Kidney (tissue), 14 donors: Measurements from ENCODE around the gene ACAA2. TPM values are rescaled to one million over a fixed set of nuclear protein-coding genes. Genes with fewer than 3 reads are reported as not detected.

Experiments used
- DNase-seq, 5 donors: peaks; one replicate each; pipeline ENCODE4 v3.0.0-alpha.2; 2013 to 2020
- FAIRE-seq: peaks from 2 replicates; lab custom pipeline; 2012; peaks lifted over from hg19 to GRCh38; lab: Jason Lieb, UNC
- H3K27ac ChIP-seq, 2 donors: one replicate each; pipeline ENCODE4 v1.7.0; 2013; ENCODE audit warnings: low read depth in 2 of 2, low read length in 2 of 2, inconsistent platforms in 1 of 2
- H3K27me3 ChIP-seq: one replicate; pipeline ENCODE4 v1.7.1; 2013; ENCODE audit warnings: low read length, inconsistent platforms; ENCODE audit not compliant: control insufficient read depth, insufficient read depth
- H3K36me3 ChIP-seq, 3 donors: one replicate each; pipeline versions ENCODE4 v1.7.0 to v1.7.1; 2013; ENCODE audit warnings: low read length in 3 of 3, control low read depth in 1 of 3, inconsistent platforms in 1 of 3; ENCODE audit not compliant: insufficient read depth in 3 of 3, control insufficient read depth in 2 of 3
- H3K4me1 ChIP-seq, 3 donors: one replicate each; pipeline versions ENCODE4 v1.7.0 to v1.7.1; 2013; ENCODE audit warnings: low read length in 3 of 3, inconsistent platforms in 1 of 3, low read depth in 1 of 3; ENCODE audit not compliant: control insufficient read depth in 2 of 3, insufficient read depth in 2 of 3
- H3K4me3 ChIP-seq, 3 donors: one replicate each; pipeline versions ENCODE4 v1.7.0 to v1.8.1; 2013; ENCODE audit warnings: low read length in 3 of 3, control low read depth in 1 of 3, inconsistent platforms in 1 of 3
- H3K9ac ChIP-seq, 3 donors: one replicate each; pipeline versions ENCODE4 v1.7.0 to v1.7.1; 2013; ENCODE audit warnings: low read length in 3 of 3, control low read depth in 1 of 3, inconsistent platforms in 1 of 3
- H3K9me3 ChIP-seq, 3 donors: one replicate each; pipeline versions ENCODE4 v1.7.0 to v1.7.1; 2013; ENCODE audit warnings: low read length in 3 of 3, control low read depth in 1 of 3, inconsistent platforms in 1 of 3; ENCODE audit not compliant: control insufficient read depth in 2 of 3, insufficient read depth in 1 of 3
- intact Hi-C: fragments of 100-400 bp; cut with DNase I; formaldehyde crosslinking; loops from one replicate; pipeline ENCODE4 v1.11.1; 2022
- polyA plus RNA-seq: library from polyadenylated mRNA; stranded (reverse); fragments of 350-450 nt; fragmentation: Illumina TruSeq; extraction: RNeasy Lipid Tissue Mini Kit (QIAGEN cat#74804); gene quantifications from one replicate; pipeline ENCODE4 v1.2.3, GENCODE V29; 2014; ENCODE audit warnings: low read depth, low replicate concordance; ENCODE audit not compliant: insufficient read depth
- total RNA-seq: library from RNA; stranded (reverse); fragmentation: NEBNext Ultra II Directional; extraction: Animal tissue kit (Norgen Biotek cat#: 25700); gene quantifications from one replicate; pipeline ENCODE4 v1.2.1, GENCODE V29; 2021
- TF ChIP-seq, protein P1 (sequence below): IDR thresholded peaks from 3 replicates; pipeline ENCODE4 v1.5.1; 2012; ENCODE audit warnings: mild to moderate bottlenecking, moderate library complexity, borderline replicate concordance; ENCODE audit not compliant: insufficient read depth; ENCODE audit errors: extremely low read depth
- donor health status: control.
- donor health status: control.
- donor health status: control.
- donor health status: control.
- donor health status: control.
- donor health status: DM: yes; HTN: yes; CAD: no.
- donor health status: Normal renal cell carcinoma (clear cell type).

The ACAA2 gene
- total and polyA plus RNA-seq, 2 donors from 2014 or later: 115 to 566 TPM

DNA sequence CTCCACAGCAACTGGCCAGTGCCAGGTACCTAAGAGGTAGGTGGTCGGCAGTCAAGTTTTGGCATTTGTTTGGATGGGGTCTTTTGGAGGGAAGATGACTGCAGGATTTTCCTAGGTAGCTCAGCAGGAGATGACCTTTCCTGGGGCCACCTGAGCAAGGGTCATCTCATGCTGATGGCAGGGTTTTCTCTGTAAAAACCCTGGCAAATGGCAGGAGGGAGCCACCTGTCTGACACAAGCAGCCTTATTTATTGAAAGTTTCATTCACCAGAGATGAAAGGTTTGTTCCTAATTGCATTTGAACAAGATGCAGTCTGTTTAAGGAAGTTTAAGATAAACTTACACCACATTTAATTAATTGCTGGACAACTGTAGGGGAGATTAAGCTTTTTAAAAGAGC, 31.6 kb upstream of the ACAA2 start:
- intact Hi-C loops: no loop called here
- no peaks in the 10 kb centered on the region for H3K9me3 ChIP-seq
- no peak overlapping the region for H3K9ac ChIP-seq
- H3K36me3 ChIP-seq: peaks cover 0 to 3% (median 0%) of the 10 kb centered on the region in 3 donors
- no peak overlapping the region for H3K27ac ChIP-seq
- FAIRE-seq (no peak), DNase-seq (no peak)
- H3K27me3 ChIP-seq: no peaks in the 10 kb centered on the region
- no peaks in the 10 kb centered on the region for H3K4me1 ChIP-seq
- TF ChIP-seq, protein P1, sequence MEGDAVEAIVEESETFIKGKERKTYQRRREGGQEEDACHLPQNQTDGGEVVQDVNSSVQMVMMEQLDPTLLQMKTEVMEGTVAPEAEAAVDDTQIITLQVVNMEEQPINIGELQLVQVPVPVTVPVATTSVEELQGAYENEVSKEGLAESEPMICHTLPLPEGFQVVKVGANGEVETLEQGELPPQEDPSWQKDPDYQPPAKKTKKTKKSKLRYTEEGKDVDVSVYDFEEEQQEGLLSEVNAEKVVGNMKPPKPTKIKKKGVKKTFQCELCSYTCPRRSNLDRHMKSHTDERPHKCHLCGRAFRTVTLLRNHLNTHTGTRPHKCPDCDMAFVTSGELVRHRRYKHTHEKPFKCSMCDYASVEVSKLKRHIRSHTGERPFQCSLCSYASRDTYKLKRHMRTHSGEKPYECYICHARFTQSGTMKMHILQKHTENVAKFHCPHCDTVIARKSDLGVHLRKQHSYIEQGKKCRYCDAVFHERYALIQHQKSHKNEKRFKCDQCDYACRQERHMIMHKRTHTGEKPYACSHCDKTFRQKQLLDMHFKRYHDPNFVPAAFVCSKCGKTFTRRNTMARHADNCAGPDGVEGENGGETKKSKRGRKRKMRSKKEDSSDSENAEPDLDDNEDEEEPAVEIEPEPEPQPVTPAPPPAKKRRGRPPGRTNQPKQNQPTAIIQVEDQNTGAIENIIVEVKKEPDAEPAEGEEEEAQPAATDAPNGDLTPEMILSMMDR: no peak
- no peak overlapping the region for H3K4me3 ChIP-seq

DNA sequence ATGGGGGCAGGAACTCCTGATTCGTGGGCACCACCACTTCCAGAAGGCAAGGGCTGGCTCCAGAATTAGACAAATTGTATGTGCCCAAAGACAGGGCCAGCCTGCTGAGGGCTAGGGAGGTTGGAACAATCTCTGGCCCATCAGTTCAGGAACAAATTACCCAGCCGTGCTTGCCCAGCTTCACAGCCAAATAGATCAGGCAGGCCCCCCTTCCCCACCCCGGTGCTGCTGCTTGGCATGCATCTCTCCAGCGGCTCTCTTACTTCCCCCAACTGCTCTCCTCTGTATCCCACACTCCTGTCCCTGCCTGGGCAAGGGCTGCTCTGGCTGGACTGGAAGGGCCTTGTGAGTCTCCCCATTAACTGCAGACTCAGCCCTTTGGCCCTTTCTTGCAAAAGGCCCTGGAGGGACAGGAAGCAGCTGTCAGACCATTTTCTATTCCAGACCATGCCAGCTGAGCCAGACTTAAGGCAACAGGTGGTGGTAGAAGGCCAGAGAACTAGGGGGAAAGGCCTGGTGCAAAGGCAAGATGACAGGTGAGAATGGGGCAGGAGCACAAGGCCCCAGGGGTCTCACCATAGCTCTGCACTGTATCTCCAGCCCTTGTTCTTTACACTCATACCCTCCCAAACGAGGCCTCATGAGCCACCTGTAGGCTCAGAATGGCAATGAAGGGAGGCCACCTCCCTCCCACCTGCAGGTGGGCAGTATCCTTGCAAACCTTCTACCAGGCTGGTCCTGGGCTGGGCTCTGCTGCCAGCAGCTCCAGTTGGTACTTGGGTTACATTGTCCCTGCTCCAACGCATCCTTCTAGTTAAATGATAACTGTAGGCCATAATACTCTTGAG, 30.7 kb upstream of the ACAA2 start:
- Histone ChIP-seq H3K4me3 (no peak overlapping the region), H3K36me3 (peaks cover 0 to 5% (median 0%) of the 10 kb centered on the region in 3 donors), H3K27ac (no peak overlapping the region), H3K4me1 (no peaks in the 10 kb centered on the region), H3K9me3 (no peaks in the 10 kb centered on the region), H3K9ac (no peak overlapping the region), H3K27me3 (no peaks in the 10 kb centered on the region)
- FAIRE-seq (no peak), DNase-seq (no peak)
- intact Hi-C loops: no loop called here
- TF ChIP-seq, protein P1: no peak

DNA sequence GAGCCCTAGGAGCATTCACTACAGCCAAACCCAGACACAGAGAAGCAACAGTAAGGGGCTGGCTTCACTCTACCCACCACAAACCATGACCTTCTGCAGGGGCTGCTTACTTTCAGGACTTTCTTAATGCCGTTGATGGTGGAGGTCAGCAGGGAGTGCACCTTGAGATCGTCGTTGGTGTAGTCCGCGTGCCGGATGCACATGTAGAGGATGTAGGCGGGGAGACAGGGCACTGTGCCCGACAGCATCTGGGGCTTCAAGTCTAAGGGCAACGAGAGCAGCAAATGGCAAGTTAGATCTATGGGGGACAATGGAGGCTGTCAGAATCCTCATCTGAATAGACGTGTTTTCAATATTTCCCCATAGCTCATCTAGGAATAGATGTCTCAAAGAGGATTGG, 29.8 kb upstream of the ACAA2 start:
- FAIRE-seq: no peak
- Histone ChIP-seq H3K4me1 (no peaks in the 10 kb centered on the region), H3K36me3 (peaks cover 0 to 5% (median 5%) of the 10 kb centered on the region in 3 donors), H3K9me3 (no peaks in the 10 kb centered on the region), H3K27me3 (no peaks in the 10 kb centered on the region), H3K9ac (no peak overlapping the region), H3K4me3 (no peak overlapping the region), H3K27ac (no peak overlapping the region)
- intact Hi-C loops: no loop called here
- TF ChIP-seq, protein P1: no peak
- DNase-seq: no peak
